H1 (cell line): ENCODE data around the gene TMEM245. TPM values are rescaled to one million over a fixed set of nuclear protein-coding genes. Genes with fewer than 3 reads are reported as not detected.

Experiments used
- CTCF ChIA-PET: fragments of 300-600 bp; sonication (Branson Sonifier 250); formaldehyde crosslinking; loops from one replicate; lab custom pipeline; 2021; ENCODE audit not compliant: partially characterized antibody; lab: Charles Lee
- POLR2A ChIA-PET: fragments of 300-600 bp; sonication (Branson Sonifier 250); formaldehyde crosslinking; loops from one replicate; lab custom pipeline; 2021; ENCODE audit warnings: inconsistent platforms; ENCODE audit not compliant: partially characterized antibody; lab: Charles Lee
- DNase-seq, 2 experiments: peaks; one replicate each; pipeline versions ENCODE4 v3.0.0 to v3.0.0-alpha.2; 2010 to 2022; ENCODE audit warnings: low spot score in 2 of 2, low read depth in 1 of 2, mixed read lengths in 1 of 2
- FAIRE-seq: peaks from 2 replicates; lab custom pipeline; 2011; peaks lifted over from hg19 to GRCh38; lab: Jason Lieb, UNC
- H2AFZ ChIP-seq: 2 replicates; pipeline ENCODE4 v1.8.1; 2012; ENCODE audit warnings: low read length, inconsistent platforms
- H2AK5ac ChIP-seq: 2 replicates; pipeline ENCODE4 v1.6.1; 2013; ENCODE audit warnings: low read depth, low read length
- H2BK120ac ChIP-seq: replicated peaks from 2 replicates; pipeline ENCODE3; 2013; ENCODE audit warnings: low read depth, low read length, inconsistent platforms
- H2BK12ac ChIP-seq: 2 replicates; pipeline ENCODE4 v1.6.1; 2013; ENCODE audit warnings: low read depth, low read length
- H2BK15ac ChIP-seq: 2 replicates; pipeline ENCODE4 v1.6.1; 2013; ENCODE audit warnings: low read length
- H2BK20ac ChIP-seq: 2 replicates; pipeline ENCODE4 v1.6.1; 2013; ENCODE audit warnings: low read length
- H2BK5ac ChIP-seq: 2 replicates; pipeline ENCODE4 v1.6.1; 2013; ENCODE audit warnings: low read depth, low read length
- H3K14ac ChIP-seq: 2 replicates; pipeline ENCODE4 v1.6.1; 2013; ENCODE audit warnings: inconsistent platforms; ENCODE audit not compliant: insufficient read length
- H3K18ac ChIP-seq: 2 replicates; pipeline ENCODE4 v1.6.1; 2013; ENCODE audit warnings: low read length; ENCODE audit errors: extremely low read depth
- H3K23ac ChIP-seq: 2 replicates; pipeline ENCODE4 v1.6.1; 2013; ENCODE audit warnings: inconsistent platforms; ENCODE audit not compliant: insufficient read length
- H3K23me2 ChIP-seq: 2 replicates; pipeline ENCODE4 v1.6.1; 2013; ENCODE audit warnings: low read depth, low read length
- H3K27ac ChIP-seq: 2 replicates; pipeline ENCODE4 v1.6.1; 2011; ENCODE audit warnings: low read depth, low read length, inconsistent platforms
- H3K27me3 ChIP-seq, 4 experiments: replicated peaks in 1 of 4; 1 replicate in 1 of 4; 2 replicates in 3 of 4; pipeline versions ENCODE4 v1.6.1 to v1.8.1; 2011 to 2013; ENCODE audit warnings: low read length in 3 of 4, mild to moderate bottlenecking in 3 of 4, inconsistent platforms in 2 of 4, mixed read lengths in 2 of 4, moderate library complexity in 1 of 4; ENCODE audit not compliant: control insufficient read depth in 3 of 4, insufficient read depth in 3 of 4; ENCODE audit errors: extremely low read depth in 1 of 4
- H3K36me3 ChIP-seq, 4 experiments: 2 replicates each; pipeline versions ENCODE4 v1.6.1 to v1.8.1; 2011 to 2013; ENCODE audit warnings: mild to moderate bottlenecking in 4 of 4, low read length in 3 of 4, moderate library complexity in 2 of 4, control low read depth in 1 of 4, inconsistent platforms in 1 of 4; ENCODE audit not compliant: insufficient read depth in 4 of 4, control insufficient read depth in 2 of 4
- H3K4ac ChIP-seq: replicated peaks from 2 replicates; pipeline ENCODE3; 2013; ENCODE audit warnings: low read length, low read depth, mixed read lengths, inconsistent platforms; ENCODE audit not compliant: insufficient read length
- H3K4me1 ChIP-seq, 4 experiments: replicated peaks in 1 of 4; 1 replicate in 1 of 4; 2 replicates in 3 of 4; pipeline versions ENCODE4 v1.6.1 to v1.8.1; 2011 to 2013; ENCODE audit warnings: low read length in 3 of 4, inconsistent platforms in 2 of 4, mixed read lengths in 1 of 4; ENCODE audit not compliant: insufficient read depth in 4 of 4, control insufficient read depth in 3 of 4
- H3K4me2 ChIP-seq, 2 experiments: 2 replicates each; pipeline versions ENCODE4 v1.6.1 to v1.8.1; 2011 to 2013; ENCODE audit warnings: low read depth in 2 of 2, low read length in 2 of 2, control low read depth in 1 of 2, inconsistent platforms in 1 of 2, mild to moderate bottlenecking in 1 of 2; ENCODE audit not compliant: insufficient read depth in 1 of 2
- H3K4me3 ChIP-seq, 4 experiments: fragments of 200-600, 300-600 bp in 1 of 4; sonication (generic), shearing (Covaris generic), sonication (Bioruptor Twin) in 1 of 4; 2 replicates each; pipeline versions ENCODE4 v1.5.1 to v1.8.1; 2011 to 2016; ENCODE audit warnings: low read length in 4 of 4, low read depth in 3 of 4, control low read depth in 2 of 4, inconsistent platforms in 2 of 4, mild to moderate bottlenecking in 2 of 4, mixed read lengths in 1 of 4, moderate library complexity in 1 of 4; ENCODE audit not compliant: insufficient read depth in 2 of 4; ENCODE audit errors: extremely low read depth in 1 of 4
- H3K56ac ChIP-seq: replicated peaks from 2 replicates; pipeline ENCODE3; 2013; ENCODE audit warnings: low read depth, mild to moderate bottlenecking, mixed read lengths, low read length, inconsistent platforms; ENCODE audit not compliant: insufficient read length
- H3K79me1 ChIP-seq: 2 replicates; pipeline ENCODE4 v1.6.1; 2013; ENCODE audit warnings: low read depth, low read length, control low read depth
- H3K79me2 ChIP-seq, 2 experiments: 2 replicates each; pipeline versions ENCODE4 v1.6.1 to v1.8.1; 2012 to 2013; ENCODE audit warnings: low read length in 2 of 2, mild to moderate bottlenecking in 2 of 2, inconsistent platforms in 1 of 2; ENCODE audit not compliant: insufficient read depth in 2 of 2, control insufficient read depth in 1 of 2
- H3K9ac ChIP-seq, 4 experiments: replicated peaks in 1 of 4; 1 replicate in 1 of 4; 2 replicates in 3 of 4; pipeline versions ENCODE4 v1.6.1 to v1.8.1; 2011 to 2013; ENCODE audit warnings: low read depth in 3 of 4, low read length in 3 of 4, control low read depth in 2 of 4, mild to moderate bottlenecking in 2 of 4, moderate library complexity in 2 of 4, inconsistent platforms in 1 of 4; ENCODE audit errors: extremely low read depth in 1 of 4
- H3K9me3 ChIP-seq, 2 experiments: 2 replicates each; pipeline versions ENCODE4 v1.6.1 to v1.8.1; 2012 to 2013; ENCODE audit warnings: mild to moderate bottlenecking in 2 of 2, moderate library complexity in 2 of 2, control low read depth in 1 of 2, inconsistent platforms in 1 of 2, low read depth in 1 of 2, low read length in 1 of 2, mixed read lengths in 1 of 2; ENCODE audit not compliant: insufficient read depth in 2 of 2
- H4K20me1 ChIP-seq, 2 experiments: replicated peaks in 1 of 2; 2 replicates each; pipeline versions ENCODE3 to v1.8.1; 2011 to 2013; ENCODE audit warnings: inconsistent platforms in 2 of 2, low read length in 2 of 2, mild to moderate bottlenecking in 1 of 2; ENCODE audit not compliant: insufficient read depth in 2 of 2, control insufficient read depth in 1 of 2
- H4K5ac ChIP-seq: 2 replicates; pipeline ENCODE4 v1.6.1; 2013; ENCODE audit warnings: low read length, low read depth, mixed read lengths, inconsistent platforms; ENCODE audit not compliant: insufficient read length
- H4K8ac ChIP-seq: 2 replicates; pipeline ENCODE4 v1.8.0; 2013; ENCODE audit warnings: mild to moderate bottlenecking, moderate library complexity, low read length, inconsistent platforms; ENCODE audit not compliant: insufficient read depth; ENCODE audit errors: extremely low read depth
- H4K91ac ChIP-seq: replicated peaks from 2 replicates; pipeline ENCODE3; 2013; ENCODE audit warnings: low read length, mixed read lengths, inconsistent platforms; ENCODE audit not compliant: insufficient read length
- BACH1 ChIP-seq: IDR thresholded peaks from 2 replicates; pipeline ENCODE4 v1.6.1; 2012; ENCODE audit warnings: low read length, improper control_type of control experiment
- CEBPB ChIP-seq: IDR thresholded peaks from 2 replicates; pipeline ENCODE4 v1.6.1; 2012; ENCODE audit warnings: low read depth, low read length
- SP2 ChIP-seq: IDR thresholded peaks from 2 replicates; pipeline ENCODE4 v1.6.1; 2012; ENCODE audit warnings: mild to moderate bottlenecking, low read length, inconsistent platforms
- WGBS, 2 experiments: shearing (Covaris generic) in 1 of 2; methylation state at CpG; one replicate each; pipeline versions ENCODE4 v1.1.6 to v1.1.7; 2013 to 2015; ENCODE audit warnings: low lambda C conversion rate in 2 of 2, mixed read lengths in 2 of 2, inconsistent platforms in 1 of 2, low coverage in 1 of 2, missing lambda C conversion rate in 1 of 2; ENCODE audit not compliant: insufficient replicate concordance in 2 of 2, insufficient coverage in 1 of 2, insufficient read length in 1 of 2; ENCODE audit errors: extremely low coverage in 1 of 2, missing lambda C conversion rate in 1 of 2; 5-methylcytosine and 5-hydroxymethylcytosine counted together
- polyA plus RNA-seq, 7 experiments: library from polyadenylated mRNA; depleted of rRNA in 3 of 7; stranded (reverse) in 5 of 7; unstranded in 2 of 7; fragments of >200 nt in 5 of 7; fragments of 200-250 nt in 2 of 7; gene quantifications; 1 replicate in 5 of 7; 2 replicates in 1 of 7; 4 replicates in 1 of 7; pipeline versions ENCODE4 v1.2.1 to v1.2.3, GENCODE V29; 2011 to 2013; ENCODE audit warnings: missing spikeins in 2 of 7, mixed read lengths in 2 of 7
- total RNA-seq: library from RNA; stranded (reverse); fragmentation: NEBNext Ultra II Directional; extraction: Animal tissue kit (Norgen Biotek cat#: 25700); gene quantifications from 2 replicates; pipeline ENCODE4 v1.2.1, GENCODE V29; 2021

The TMEM245 gene
- total and polyA plus RNA-seq, 2 of the 8 experiments (the other 6 are each of a cell fraction or from before 2014, with no cell fraction given), result 44.3 to 45.8 TPM

GRCh38 chr9:109122726-109123621, 3.2 kb upstream of the TMEM245 start:
- Histone ChIP-seq H3K4me2 (no peak overlapping the region), H2BK15ac (peak overlapping the region; percentile 22; the same call in 1 of the 2 replicates), H3K23me2 (peaks cover 10% of the 10 kb centered on the region), H2BK12ac (no peak overlapping the region; the same call in 1 of the 2 replicates), H4K91ac (no peak overlapping the region), H3K23ac (no peak overlapping the region), H3K4ac (no peak overlapping the region), H3K4me3 (no peak overlapping the region), H3K27ac (no peak overlapping the region), H3K27me3 (no peaks in the 10 kb centered on the region), H4K20me1 (peaks cover 5 to 9% of the 10 kb centered on the region in 2 experiments), H4K8ac (no peak overlapping the region), H3K79me2 (peaks cover 14 to 17% of the 10 kb centered on the region in 2 experiments), H3K9ac (no peak overlapping the region), H2BK5ac (no peak overlapping the region), H3K4me1 (peaks cover 7 to 14% (median 12%) of the 10 kb centered on the region in 4 experiments; a peak in 6 of 7 replicates), H2BK120ac (no peak overlapping the region), H2AFZ (no peak overlapping the region), H2BK20ac (no peak overlapping the region), H3K79me1 (peaks cover 9% of the 10 kb centered on the region), H3K9me3 (no peaks in the 10 kb centered on the region), H3K18ac (no peak overlapping the region), H4K5ac (no peak overlapping the region), H3K36me3 (no peaks in the 10 kb centered on the region), H3K14ac (no peak overlapping the region), H3K56ac (no peak overlapping the region), H2AK5ac (no peak overlapping the region)
- DNase-seq, result no peak
- POLR2A ChIA-PET, result interaction anchor here (1.0 to 1.2 kb wide), 4 partner anchors 7 to 109 kb away, joined by 3 to 5 read pairs (median 3); no protein-coding TSS in a partner anchor
- WGBS, 2 experiments, result 89% methylated on average over 12 of the region's 12 CpGs; no CpG with 5 or more reads in 1 of the 2 experiments
- CTCF ChIA-PET, result no interaction called here
- peak; percentile 46; the same call in 1 of the 2 replicates for TF ChIP-seq CEBPB
- 0 out of 2 replicates have a peak, but pooled peaks have one; percentile 24 for TF ChIP-seq BACH1
- no peak for TF ChIP-seq SP2
- FAIRE-seq, result no peak
